Measurements from ENCODE around the gene VAV3.
A peak's percentile ranks its signal among the peaks of the same experiment; 100 is the strongest.

The VAV3 gene

GRCh38 chr1:107526524-107527198 is 438.3 kb downstream of the VAV3 start:
- DNase-seq: no peak

- DNase-seq: no peak
These were observed 439.0 kb downstream of the VAV3 start for GRCh38 chr1:107525961-107526360.

- peak in 1 of 5 experiments; percentile 37 for DNase-seq
These were observed 439.8 kb downstream of the VAV3 start for GRCh38 chr1:107525145-107525544.

- no peak for DNase-seq
These were observed 440.7 kb downstream of the VAV3 start for GRCh38 chr1:107524301-107524700.

- DNase-seq: no peak
These were observed 441.2 kb downstream of the VAV3 start for GRCh38 chr1:107523736-107524135.

- DNase-seq: no peak
These were observed 441.9 kb downstream of the VAV3 start for GRCh38 chr1:107523061-107523460.

Data from T-helper 2 cell (primary cell).